Dedifferentiated amniotic fluid mesenchymal stem cell (primary cell): ENCODE results near the gene ASB2.

Experiments used
- DNase-seq: peaks from one replicate; pipeline ENCODE4 v3.0.0-alpha.2; 2016; ENCODE audit errors: extremely low spot score

Gene ASB2

GRCh38 chr14:94001501-94002396, 25.4 kb upstream of the ASB2 start:
- DNase-seq = peak; percentile 80

GRCh38 chr14:94001016-94001415, 24.6 kb upstream of the ASB2 start:
- no peak for DNase-seq

- DNase-seq = no peak
These were observed 23.9 kb upstream of the ASB2 start for GRCh38 chr14:94000267-94000666.

- DNase-seq = no peak
These were observed 23.2 kb upstream of the ASB2 start for GRCh38 chr14:93999573-93999972.

- DNase-seq = no peak
These were observed 22.6 kb upstream of the ASB2 start for GRCh38 chr14:93998871-93999403.

- no peak for DNase-seq
These were observed 21.8 kb upstream of the ASB2 start for GRCh38 chr14:93997916-93998870.

- DNase-seq = no peak
These were observed 20.7 kb upstream of the ASB2 start, which contains the start of gene CCDC197 for GRCh38 chr14:93997082-93997481. TSS of gene CCDC197 (plus strand) at chr14:93997301. CDS start at chr14:93998132, 831 bp downstream.

- no peak for DNase-seq
These were observed 19.8 kb upstream of the ASB2 start for GRCh38 chr14:93996130-93996695.

- DNase-seq = peak; percentile 72
These were observed 18.7 kb upstream of the ASB2 start for GRCh38 chr14:93994919-93995682.

- DNase-seq = no peak
These were observed 17.0 kb upstream of the ASB2 start for GRCh38 chr14:93993382-93993781.

GRCh38 chr14:93991649-93992048, 15.3 kb upstream of the ASB2 start:
- DNase-seq = no peak

- no peak for DNase-seq
These were observed 14.8 kb upstream of the ASB2 start for GRCh38 chr14:93991212-93991611.

GRCh38 chr14:93989939-93990338, 13.6 kb upstream of the ASB2 start:
- DNase-seq = no peak

- no peak for DNase-seq
These were observed 11.6 kb upstream of the ASB2 start for GRCh38 chr14:93987815-93988476.

GRCh38 chr14:93987376-93987775, 11.0 kb upstream of the ASB2 start:
- DNase-seq = no peak

GRCh38 chr14:93986955-93987354, 10.6 kb upstream of the ASB2 start:
- DNase-seq = no peak

- peak; percentile 58 for DNase-seq
These were observed 8.6 kb upstream of the ASB2 start for GRCh38 chr14:93984987-93985410.

GRCh38 chr14:93984070-93984469, 7.7 kb upstream of the ASB2 start:
- peak; percentile 22 for DNase-seq

- no peak for DNase-seq
These were observed 6.0 kb upstream of the ASB2 start for GRCh38 chr14:93982230-93983007.
